C4-2B (cell line): Measurements from ENCODE around the gene FGD2.

Source experiments
- H3K27ac ChIP-seq: fragments of 450-650 bp; 2 replicates; pipeline ENCODE4 v1.5.1; 2017
- ZFX ChIP-seq: fragments of 450-650 bp; IDR thresholded peaks from 2 replicates; pipeline ENCODE4 v1.6.1; 2017
- TF ChIP-seq, protein P1 (sequence below): fragments of 450-650 bp; conservative IDR thresholded peaks from 2 replicates; pipeline ENCODE4 v1.5.1; 2017; ENCODE audit warnings: mild to moderate bottlenecking

Gene FGD2

DNA sequence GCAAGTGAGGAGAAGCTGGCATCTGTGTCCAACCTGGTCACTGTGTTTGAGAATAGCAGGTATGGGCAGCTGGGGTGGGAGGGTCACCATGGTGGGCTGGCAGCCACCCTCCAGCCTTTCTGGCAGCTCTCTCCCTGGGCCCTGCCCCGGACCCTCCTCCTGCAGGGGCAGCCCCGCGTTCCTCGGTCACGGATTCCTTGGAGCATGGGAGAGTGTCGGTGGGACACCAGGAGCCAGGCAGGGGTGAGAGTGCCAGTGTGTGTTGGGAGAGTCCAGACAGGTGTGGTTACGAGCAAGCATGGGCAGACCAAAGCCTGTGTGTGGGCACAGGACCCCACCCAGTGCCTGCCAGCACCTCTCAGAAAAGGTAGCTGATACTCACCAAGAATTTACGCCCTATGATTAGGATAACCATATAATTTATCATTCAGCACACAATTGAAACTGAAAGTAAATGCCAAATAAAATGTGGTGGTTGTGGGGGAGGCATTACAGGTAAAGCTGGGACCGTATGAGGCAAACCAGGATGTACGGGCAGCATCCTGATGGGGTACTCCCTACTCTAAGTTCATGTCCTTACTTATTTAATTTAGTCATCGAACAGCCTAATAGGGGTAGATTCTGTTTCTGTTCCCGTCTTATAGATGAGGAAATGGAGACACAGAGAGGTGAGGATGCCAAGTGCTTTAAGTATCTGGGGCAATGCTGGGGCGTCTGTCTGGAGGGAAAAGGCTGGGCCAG is 542 bp downstream of the FGD2 start:
- H3K27ac ChIP-seq, result no peak overlapping the region
- no peak for TF ChIP-seq ZFX
- TF ChIP-seq, protein P1, sequence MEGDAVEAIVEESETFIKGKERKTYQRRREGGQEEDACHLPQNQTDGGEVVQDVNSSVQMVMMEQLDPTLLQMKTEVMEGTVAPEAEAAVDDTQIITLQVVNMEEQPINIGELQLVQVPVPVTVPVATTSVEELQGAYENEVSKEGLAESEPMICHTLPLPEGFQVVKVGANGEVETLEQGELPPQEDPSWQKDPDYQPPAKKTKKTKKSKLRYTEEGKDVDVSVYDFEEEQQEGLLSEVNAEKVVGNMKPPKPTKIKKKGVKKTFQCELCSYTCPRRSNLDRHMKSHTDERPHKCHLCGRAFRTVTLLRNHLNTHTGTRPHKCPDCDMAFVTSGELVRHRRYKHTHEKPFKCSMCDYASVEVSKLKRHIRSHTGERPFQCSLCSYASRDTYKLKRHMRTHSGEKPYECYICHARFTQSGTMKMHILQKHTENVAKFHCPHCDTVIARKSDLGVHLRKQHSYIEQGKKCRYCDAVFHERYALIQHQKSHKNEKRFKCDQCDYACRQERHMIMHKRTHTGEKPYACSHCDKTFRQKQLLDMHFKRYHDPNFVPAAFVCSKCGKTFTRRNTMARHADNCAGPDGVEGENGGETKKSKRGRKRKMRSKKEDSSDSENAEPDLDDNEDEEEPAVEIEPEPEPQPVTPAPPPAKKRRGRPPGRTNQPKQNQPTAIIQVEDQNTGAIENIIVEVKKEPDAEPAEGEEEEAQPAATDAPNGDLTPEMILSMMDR, result no peak

GRCh38 chr6:37006793-37007339 is 1.4 kb downstream of the FGD2 start:
- no peak for TF ChIP-seq ZFX
- TF ChIP-seq, protein P1, result no peak
- no peak overlapping the region for H3K27ac ChIP-seq

- H3K27ac ChIP-seq, result no peak overlapping the region
- TF ChIP-seq, protein P1, result no peak
- TF ChIP-seq ZFX, result no peak
Observed at GRCh38 chr6:37007340-37008043, 2.0 kb downstream of the FGD2 start.

GRCh38 chr6:37008484-37009465 is 3.3 kb downstream of the FGD2 start:
- no peak overlapping the region for H3K27ac ChIP-seq
- TF ChIP-seq, protein P1, result no peak
- TF ChIP-seq ZFX, result no peak

DNA sequence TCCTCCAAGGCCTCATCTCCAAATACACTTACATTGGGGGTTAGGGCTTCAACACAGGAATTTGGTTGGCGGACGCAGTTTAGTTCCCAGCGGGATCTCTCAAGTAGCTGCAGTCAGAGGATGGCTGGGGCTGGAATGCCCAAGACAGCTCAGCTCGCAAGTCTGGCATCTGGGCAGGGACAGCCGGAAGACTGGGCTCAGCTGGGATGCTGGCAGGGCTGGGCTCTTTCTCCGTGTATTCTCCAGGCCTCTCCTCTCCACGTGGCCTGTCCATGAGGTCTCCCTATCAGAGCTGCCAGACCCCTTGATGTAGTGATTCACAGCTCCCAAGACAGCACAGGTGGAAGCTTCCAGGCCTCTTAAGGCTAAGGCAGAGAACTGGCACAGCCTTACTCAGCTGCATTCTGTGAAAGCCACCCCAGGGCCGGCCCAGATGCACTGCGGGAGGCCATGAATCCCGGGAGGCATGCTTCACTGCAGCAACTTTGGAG is 5.0 kb downstream of the FGD2 start:
- H3K27ac ChIP-seq, result no peak overlapping the region
- TF ChIP-seq ZFX, result no peak
- TF ChIP-seq, protein P1, result no peak

DNA sequence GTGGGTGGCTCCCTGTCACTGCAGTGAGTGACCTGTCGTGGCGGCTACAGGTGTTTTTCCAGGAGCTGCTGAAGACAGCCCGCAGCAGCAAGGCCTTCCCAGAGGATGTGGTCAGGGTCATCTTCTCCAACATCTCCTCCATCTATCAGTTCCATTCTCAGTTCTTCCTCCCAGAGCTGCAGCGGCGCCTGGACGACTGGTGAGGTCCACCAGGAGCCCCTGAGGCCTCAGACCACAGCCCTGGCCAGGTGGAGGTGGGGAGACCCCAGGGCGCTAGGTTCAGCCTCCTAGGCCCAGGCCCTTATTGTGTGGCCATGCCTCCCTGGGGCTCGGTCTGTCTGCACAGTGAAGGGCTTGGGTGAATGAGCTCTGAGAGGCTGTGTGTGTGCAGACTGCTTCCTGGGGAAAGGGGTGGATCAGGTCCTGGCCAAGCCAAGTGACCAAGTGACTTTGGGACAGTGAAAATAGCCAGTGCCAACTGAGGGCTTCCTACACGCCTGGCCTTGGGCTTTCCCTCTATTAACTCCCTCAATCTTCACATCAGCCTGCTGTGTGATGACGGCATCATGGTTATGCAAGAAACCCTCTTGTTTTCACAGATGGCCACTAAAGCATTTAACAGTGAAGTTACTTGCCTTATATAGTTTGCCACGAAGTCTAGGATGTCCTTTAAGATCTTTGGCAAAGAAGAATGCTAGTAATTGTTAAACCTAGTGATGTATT is 6.4 kb downstream of the FGD2 start:
- TF ChIP-seq, protein P1, result no peak
- no peak for TF ChIP-seq ZFX
- H3K27ac ChIP-seq, result no peak overlapping the region
